GM19240 (cell line): ENCODE results near the gene YAF2.
A peak's percentile ranks its signal among the peaks of the same experiment; 100 is the strongest.
"Not testable (repeated sequence)": the region's sequence is repeated elsewhere in the genome, so short reads cannot be mapped to it uniquely, and the experiment has no call there.

Experiments used
- DNase-seq: peaks from one replicate; pipeline ENCODE4 v3.0.0; 2011; ENCODE audit warnings: low spot score; ENCODE audit not compliant: insufficient read length

The YAF2 gene

GRCh38 chr12:42255221-42255865 is 17.3 kb upstream of the YAF2 start:
- DNase-seq: no peak

- not testable (repeated sequence) for DNase-seq
These were observed 14.6 kb upstream of the YAF2 start for GRCh38 chr12:42252645-42253044.

GRCh38 chr12:42249033-42249432 is 11.0 kb upstream of the YAF2 start:
- not testable (repeated sequence) for DNase-seq

- DNase-seq: no peak
These were observed 2.2 kb upstream of the YAF2 start for GRCh38 chr12:42240131-42240750.

GRCh38 chr12:42237853-42238239 is 202 bp downstream of the YAF2 start:
- no peak for DNase-seq

- peak; percentile 47 for DNase-seq
These were observed 796 bp downstream of the YAF2 start for GRCh38 chr12:42237052-42237852.

GRCh38 chr12:42236017-42236416 is 2.0 kb downstream of the YAF2 start:
- no peak for DNase-seq

GRCh38 chr12:42235426-42235825 is 2.6 kb downstream of the YAF2 start:
- DNase-seq: no peak

- DNase-seq: no peak
These were observed 3.1 kb downstream of the YAF2 start for GRCh38 chr12:42234970-42235369.

- DNase-seq: not testable (repeated sequence)
These were observed 10.5 kb downstream of the YAF2 start for GRCh38 chr12:42227525-42227924.

- not testable (repeated sequence) for DNase-seq
These were observed 13.5 kb downstream of the YAF2 start for GRCh38 chr12:42224501-42224900.

GRCh38 chr12:42222724-42223123 is 15.3 kb downstream of the YAF2 start:
- no peak for DNase-seq

- no peak for DNase-seq
These were observed 16.3 kb downstream of the YAF2 start for GRCh38 chr12:42221726-42222125.

GRCh38 chr12:42217656-42218055 is 20.4 kb downstream of the YAF2 start:
- DNase-seq: no peak

GRCh38 chr12:42216737-42217136 is 21.3 kb downstream of the YAF2 start:
- DNase-seq: no peak

GRCh38 chr12:42215759-42216158 is 22.3 kb downstream of the YAF2 start:
- not testable (repeated sequence) for DNase-seq

- DNase-seq: no peak
These were observed 24.1 kb downstream of the YAF2 start for GRCh38 chr12:42213954-42214426.

- DNase-seq: no peak
These were observed 25.0 kb downstream of the YAF2 start for GRCh38 chr12:42213023-42213422.

- DNase-seq: no peak
These were observed 29.5 kb downstream of the YAF2 start for GRCh38 chr12:42208574-42208973.

- no peak for DNase-seq
These were observed 33.2 kb downstream of the YAF2 start for GRCh38 chr12:42204819-42205218.

- DNase-seq: no peak
These were observed 33.7 kb downstream of the YAF2 start for GRCh38 chr12:42204362-42204761.

GRCh38 chr12:42201063-42201462 is 37.0 kb downstream of the YAF2 start:
- DNase-seq: no peak
